ENCODE data around the gene CD70.
"Not testable (repeated sequence)": the region's sequence is repeated elsewhere in the genome, so short reads cannot be mapped to it uniquely, and the experiment has no call there.

Gene CD70

DNA sequence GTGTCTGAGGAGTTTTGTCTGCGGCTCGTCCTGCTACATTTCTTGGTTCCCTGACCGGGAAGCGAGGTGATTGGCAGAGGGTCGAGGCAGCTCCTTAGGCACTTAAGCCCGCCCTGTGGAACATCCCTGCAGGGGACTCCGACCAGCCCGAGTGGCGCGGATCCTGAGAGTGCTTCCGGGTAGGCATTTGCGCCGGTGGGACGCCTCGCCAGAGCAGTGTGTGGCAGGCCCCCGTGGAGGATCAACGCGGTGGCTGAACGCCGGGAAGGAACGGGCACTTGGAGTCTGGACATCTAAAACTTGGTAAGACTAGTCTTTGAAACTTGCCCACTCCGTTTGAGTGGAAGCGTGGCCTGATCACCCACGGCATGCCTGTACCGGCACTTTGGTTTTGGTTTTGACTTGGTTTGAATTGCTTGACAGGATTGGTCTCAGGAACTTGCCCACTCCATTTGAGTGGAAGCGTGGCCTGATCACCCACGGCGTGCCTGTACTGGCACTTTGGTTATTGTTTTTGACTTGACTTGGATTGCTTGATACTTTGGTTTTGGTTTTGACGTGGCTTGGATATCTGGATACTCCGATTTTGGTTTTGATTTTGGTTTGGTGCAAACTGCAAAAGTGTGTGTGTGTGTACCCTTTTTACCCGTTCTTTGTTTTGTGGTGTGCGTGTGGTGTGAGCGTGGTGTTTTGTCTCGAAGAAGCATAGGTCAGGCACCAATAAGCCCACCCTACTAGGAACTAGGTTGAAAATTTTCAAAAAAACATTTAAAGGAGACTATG lies 6.7 kb upstream of the CD70 start:
- not testable (repeated sequence) for DNase-seq

GRCh38 chr19:6596621-6597020 lies 5.7 kb upstream of the CD70 start:
- DNase-seq: no peak

DNA sequence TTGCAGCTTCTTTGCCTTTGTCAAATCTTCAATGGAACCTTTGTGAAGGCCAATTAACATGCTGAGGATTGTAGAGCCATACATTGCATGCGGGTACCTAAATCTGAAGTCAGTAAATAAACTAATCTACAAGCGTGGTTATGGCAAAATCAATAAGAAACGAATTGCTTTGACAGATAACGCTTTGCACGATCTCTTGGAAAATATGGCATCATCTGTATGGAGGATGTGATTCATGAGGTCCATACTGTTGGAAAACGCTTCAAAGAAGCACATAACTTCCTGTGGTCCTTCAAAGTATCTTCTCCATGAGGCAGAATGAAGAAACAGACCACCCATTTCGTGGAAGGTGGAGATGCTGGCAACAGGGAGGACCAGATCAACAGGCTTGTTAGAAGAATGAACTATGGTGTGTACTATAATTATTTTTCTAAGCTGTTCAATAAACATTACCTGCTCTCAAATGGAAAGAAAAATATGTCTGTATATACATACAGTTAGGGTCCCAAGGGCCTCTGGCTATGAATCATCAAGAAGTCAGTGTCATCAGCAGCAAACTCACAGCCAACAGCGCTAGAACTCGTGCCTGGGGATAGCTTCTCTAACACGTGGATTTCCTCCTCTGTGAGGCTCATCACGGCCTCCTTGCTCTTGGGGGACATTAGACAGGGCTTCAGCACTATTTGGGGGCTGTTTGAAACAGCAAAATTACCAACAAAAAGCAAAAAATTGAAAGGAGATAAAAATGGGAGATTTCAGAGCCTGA lies 2.9 kb upstream of the CD70 start:
- DNase-seq: no peak

- DNase-seq: no peak
Measured at GRCh38 chr19:6590258-6590826, 608 bp downstream of the CD70 start.

GRCh38 chr19:6589711-6590257 lies 1.2 kb downstream of the CD70 start:
- no peak for DNase-seq

DNA sequence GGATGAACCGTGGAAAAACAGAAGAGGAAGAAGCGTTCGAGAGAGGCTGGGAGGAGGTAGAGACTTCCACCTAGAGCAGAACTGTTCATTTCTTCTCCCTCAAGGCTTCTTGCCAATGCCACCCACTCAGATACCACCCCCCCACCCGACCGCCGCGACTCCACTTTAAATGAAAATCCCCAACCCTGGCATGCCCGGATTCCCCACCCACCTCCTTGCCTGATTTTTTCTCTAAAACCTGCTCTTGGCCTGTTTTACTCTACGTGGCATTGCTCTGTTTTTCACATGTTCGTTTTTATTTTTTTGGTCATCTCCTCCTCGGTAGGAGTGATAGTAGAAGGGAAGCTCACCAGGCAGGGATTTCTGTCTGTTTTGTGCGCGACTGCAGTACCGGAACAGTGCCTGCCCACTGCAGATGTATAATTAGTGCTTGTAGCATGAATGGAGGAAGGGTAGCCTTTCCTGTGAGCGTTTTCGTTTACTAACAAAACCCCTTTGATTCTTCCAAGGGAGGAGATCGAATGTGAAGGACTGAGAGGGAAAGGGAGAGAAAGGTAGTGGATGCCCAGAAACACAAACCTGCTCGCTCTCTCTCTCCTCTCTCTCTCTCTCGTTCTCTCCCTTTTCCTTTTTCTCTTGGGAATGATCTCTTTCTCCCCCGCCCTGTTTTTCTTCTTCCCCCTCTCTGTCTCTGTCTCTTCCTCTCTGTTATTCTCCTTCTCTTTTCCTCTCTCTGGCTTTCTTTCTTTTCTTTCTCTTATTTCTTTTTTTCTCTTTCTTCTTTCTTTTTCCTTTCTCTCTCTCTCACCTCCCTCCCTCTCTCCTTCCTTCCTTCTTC lies 2.2 kb downstream of the CD70 start:
- DNase-seq: no peak

DNA sequence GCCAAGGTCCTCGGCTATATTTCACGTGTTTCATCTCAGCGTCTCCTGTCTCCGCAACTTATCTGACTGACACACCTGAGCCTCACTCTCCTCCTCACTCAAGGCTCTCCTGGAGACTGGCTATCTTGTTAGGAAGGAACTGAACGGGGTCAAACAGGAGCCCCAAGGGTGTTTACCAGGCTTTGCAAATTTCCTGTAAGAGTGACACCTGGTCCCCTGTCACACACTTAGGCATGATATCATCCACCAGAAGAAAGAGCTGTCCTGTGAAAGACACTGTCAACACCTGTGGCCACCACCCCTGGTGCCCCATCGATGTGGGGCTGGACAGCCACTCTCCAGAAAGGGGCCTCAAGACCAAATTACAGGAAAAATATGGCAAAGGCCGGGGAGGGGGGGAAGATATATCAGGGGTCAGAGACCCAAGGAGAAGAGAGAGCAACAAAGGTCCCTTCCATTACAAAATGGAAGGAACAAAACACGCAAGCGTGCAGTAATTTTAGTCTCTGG lies 2.9 kb downstream of the CD70 start:
- DNase-seq: no peak

DNA sequence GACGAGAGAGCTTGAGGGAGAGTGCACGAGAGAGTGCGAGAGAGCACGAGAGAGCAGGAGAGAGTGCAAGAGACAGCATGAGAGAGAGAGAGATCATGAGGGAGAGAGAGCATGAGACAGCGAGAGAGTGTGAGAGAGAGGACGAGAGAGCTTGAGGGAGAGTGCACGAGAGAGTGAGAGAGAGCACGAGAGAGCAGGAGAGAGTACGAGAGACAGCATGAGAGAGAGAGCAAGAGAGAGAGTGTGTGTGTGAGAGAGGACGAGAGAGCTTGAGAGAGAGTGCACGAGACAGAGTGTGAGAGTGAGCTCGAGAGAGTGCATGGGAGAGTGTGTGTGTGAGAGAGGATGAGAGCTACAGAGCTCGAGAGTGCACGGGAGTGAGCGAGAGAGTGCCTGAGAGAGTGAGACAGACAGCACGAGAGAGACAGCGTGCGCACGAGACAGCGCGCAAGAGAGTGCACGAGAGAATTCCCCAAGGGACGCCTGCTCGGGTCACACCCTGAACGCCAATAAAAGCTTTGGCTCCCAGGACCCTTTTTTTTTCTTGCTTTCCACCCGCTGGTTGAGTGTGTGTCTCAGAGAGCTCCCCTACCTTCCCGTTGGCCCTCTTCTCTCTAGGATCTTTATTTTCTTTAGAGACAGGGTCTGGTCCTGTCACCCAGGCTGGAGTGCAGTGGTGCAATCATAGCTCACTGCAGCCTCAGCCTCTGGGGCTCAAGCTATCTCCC lies 3.7 kb downstream of the CD70 start:
- no peak for DNase-seq

- no peak for DNase-seq
Measured at GRCh38 chr19:6586726-6587092, 4.2 kb downstream of the CD70 start.

DNA sequence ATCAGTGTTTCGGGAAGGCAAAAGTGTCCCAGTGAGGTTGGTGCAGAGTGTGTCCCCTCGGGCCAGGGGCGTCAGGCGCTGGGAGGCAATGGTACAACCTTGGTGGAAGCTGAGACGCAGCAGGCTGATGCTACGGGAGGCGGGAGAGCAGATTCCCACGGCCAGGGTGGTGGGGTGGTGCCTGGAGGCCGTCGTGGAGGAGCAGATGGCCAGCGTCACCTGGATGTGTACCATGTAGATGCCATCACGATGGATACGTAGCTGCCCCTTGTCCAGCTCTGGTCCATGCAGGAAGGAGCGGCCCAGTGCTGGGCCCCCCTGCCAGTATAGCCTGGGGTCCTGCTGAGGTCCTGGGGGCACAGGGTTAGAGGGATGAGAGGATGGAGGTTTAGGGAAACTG lies 4.9 kb downstream of the CD70 start:
- no peak for DNase-seq

DNA sequence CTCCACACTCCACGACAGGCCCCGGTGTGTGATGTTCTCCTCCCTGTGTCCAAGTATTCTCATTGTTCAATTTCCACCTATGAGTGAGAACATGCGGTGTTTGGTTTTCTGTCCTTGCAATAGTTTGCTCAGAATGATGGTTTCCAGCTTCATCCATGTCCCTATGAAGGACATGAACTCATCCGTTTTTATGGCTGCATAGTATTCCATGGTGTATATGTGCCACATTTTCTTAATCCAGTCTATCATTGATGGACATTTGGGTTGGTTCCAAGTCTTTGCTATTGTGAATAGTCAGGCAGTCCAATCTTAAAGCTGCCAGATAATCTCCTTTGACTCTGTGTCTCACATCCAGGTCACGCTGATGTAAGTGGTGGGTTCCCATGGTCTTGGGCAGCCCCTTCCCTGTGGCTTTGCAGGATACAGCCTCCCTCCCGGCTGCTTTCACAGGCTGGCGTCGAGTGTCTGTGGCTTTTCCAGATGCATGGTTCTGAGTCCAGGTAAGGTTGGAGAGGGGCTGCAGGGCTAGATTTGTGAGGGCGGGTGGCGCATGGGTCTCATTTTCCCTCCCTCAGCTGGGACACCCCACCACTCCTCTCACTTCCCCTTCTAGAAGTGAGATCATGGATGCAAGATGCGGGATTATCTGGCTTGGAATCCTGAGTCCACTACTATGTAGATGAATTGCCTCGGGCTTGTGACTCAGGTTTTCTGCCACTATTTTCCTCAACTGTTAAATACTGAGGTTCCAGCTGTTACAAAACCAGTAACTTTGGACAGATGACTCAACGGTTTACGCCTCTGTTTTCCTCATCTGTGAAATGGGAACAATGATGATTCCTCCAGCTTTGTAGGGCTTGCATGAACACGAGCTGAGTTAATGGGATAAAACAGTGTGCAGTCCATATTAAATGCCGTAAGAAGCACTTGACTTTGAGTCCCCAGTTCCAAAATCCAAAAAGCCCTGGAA lies 8.2 kb downstream of the CD70 start:
- DNase-seq: not testable (repeated sequence)

DNA sequence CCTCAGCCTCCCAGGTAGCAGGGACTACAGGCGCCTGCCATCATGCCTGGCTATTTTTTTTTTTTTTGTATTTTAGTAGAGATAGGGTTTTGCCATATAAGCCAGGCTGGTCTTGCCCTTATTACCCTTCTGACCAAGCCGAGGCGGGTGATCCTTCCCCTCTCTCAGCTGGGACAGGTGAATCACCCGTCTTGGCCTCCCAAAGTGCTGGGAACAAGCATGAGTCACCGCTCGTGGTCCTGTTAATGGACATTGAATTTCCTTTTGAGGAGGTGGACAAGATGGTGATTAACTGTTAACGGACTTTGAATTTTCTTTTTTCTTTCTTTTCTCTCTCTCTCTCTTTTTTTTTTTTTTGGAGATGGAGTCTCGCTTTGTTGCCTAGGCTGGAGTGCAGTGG lies 10.6 kb downstream of the CD70 start:
- DNase-seq: no peak

DNA sequence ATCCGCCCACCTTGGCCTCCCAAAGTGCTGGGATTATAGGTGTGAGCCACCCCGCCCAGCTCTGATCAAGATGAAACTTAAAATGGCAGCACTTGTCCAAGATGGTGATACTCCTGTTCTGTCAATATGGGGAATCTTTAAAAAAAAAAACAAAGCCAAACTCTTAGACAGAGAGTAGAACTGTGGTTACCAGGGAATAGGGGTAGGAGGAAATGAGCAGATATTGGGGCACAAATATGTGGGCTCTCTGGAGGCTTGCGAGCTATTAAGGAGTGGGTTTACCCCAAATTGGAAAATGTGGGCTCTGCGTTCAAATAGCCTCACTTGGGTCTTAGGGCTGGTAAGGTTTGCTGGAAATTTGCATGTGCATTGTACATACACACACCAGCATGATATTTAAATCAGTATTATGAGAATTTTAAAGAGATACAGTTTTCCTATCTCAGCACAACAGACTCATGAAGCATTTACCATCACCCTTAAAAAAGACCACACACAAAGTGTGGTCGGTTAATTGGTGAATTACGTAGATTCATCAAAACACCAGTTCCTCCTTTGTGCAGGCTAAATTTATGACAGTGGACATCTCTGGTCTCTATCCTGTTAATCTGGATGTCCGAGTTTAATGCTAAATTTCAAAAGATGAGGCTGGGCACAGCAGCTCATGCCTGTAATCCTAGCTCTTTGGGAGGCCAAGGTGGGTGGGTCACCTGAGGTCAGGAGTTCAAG lies 11.3 kb downstream of the CD70 start:
- DNase-seq: no peak

- DNase-seq: peak; percentile 40
Measured at GRCh38 chr19:6577476-6578125, 13.3 kb downstream of the CD70 start.

DNA sequence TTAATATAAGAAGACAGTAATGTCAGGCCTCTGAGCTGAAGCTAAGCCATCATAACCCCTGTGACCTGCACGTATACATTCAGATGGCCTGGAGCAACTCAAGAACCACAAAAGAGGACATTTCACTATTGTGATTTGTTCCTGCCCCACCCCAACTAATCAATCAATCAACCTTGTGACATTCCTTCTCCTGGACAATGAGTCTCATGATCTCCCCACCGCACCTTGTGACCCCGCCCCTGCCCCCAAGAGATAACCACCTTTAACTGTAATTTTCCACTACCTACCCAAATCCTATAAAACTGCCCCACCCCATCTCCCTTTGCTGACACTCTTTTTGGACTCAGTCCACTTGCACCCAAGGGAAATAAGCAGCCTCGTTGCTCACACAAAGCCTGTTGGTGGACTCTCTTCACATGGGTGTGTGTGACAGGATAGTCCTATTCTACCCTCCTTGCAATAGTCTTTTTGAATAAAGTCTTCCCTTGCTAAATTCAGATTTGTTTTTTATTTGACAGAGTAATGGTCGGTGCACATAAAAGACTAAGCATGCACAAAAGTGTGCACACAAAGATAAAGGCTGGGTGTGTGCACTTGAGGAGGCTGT lies 14.0 kb downstream of the CD70 start:
- no peak for DNase-seq

DNA sequence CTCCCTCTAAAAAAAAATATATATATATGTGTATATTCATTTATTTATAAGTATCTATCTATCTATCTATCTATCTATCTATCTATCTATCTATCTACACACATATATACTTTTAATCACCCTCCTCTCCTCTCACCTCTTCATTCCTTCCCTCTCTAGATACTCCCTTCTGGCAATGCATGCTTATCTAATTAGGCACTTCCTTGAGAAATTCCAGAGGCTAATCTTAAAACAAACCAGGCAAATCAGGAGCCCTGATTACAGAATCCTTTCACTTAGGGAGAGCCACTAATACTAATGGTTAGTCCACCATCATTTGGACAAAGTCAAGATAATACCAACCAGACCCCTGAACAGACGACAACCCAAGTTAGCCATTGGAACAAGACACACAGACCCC lies 17.6 kb downstream of the CD70 start:
- DNase-seq: no peak

- peak; percentile 19 for DNase-seq
Measured at GRCh38 chr19:6572217-6572616, 18.7 kb downstream of the CD70 start.

DNA sequence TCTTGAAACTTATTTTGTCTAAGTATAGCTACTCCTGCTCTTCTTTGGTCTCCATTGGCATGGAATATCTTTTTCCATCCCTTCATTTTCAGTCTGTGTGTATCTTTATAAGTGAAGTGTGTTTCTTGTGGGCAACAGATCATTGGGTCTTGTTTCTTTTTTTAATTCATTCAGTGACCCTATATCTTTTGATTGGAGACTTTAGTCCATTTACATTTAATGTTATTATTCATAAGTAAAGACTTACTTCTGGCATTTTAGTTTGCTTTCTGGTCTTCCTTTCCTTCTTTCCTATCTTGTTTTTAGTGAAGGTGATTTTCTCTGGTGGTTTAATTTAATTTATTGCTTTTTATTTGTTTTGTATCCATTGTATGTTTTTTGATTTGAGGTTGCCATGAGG lies 19.8 kb downstream of the CD70 start:
- DNase-seq: no peak

DNA sequence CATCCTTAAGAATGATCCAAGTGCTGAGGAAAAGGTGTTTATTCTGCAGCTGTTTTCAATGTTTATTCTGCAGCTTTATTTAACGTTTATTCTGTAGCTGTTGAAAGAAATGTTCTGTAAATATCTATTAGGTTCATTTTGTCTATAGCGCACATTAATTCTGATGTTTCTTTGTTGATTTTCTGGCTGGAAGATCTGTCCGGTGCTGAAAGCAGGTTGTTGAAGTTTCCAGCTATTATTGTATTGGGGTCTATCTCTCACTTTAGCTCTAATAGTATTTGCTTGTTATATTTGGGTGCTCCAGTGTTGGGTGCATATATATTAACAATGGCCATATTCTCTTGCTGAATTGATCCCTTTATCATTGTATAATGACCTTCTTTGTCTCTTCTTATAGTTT lies 20.2 kb downstream of the CD70 start:
- DNase-seq: no peak

All from CD4-positive, alpha-beta T cell treated with Interleukin-21 for 1 hour (primary cell).